B cell (primary cell): ENCODE measurements around the gene ERC2.

Source experiments
- CTCF ChIP-seq: fragments of 200-600 bp; IDR thresholded peaks from one replicate; pipeline ENCODE4 v1.8.0; 2022; ENCODE audit warnings: antibody characterized with exemption, mild to moderate bottlenecking
- EZH2 ChIP-seq: IDR thresholded peaks from 2 replicates; pipeline ENCODE4 v1.6.1; 2012; ENCODE audit warnings: borderline replicate concordance, low read depth, mild to moderate bottlenecking, moderate library complexity, low read length; ENCODE audit not compliant: insufficient read depth, poor library complexity, severe bottlenecking

GRCh38 chr3:56229311-56229710, 239.0 kb downstream of the ERC2 start:
- no peak for TF ChIP-seq CTCF
- no peak for TF ChIP-seq EZH2
